Type B pancreatic cell (in vitro differentiated cells): ENCODE data around the gene NDUFS2. TPM values are rescaled to one million over a fixed set of nuclear protein-coding genes. Genes with fewer than 3 reads are reported as not detected.

Source experiments
- DNase-seq: peaks from one replicate; pipeline ENCODE4 v3.0.0; 2021; ENCODE audit warnings: mixed read lengths; ENCODE audit not compliant: unreplicated experiment; ENCODE audit errors: extremely low spot score
- H3K27ac Mint-ChIP-seq: 2 replicates; pipeline ENCODE4 v1.8.0; 2021; ENCODE audit warnings: mild to moderate bottlenecking, mixed read lengths
- H3K27me3 Mint-ChIP-seq: 2 replicates; pipeline ENCODE4 v1.8.0; 2021; ENCODE audit warnings: mixed read lengths
- H3K36me3 Mint-ChIP-seq: 2 replicates; pipeline ENCODE4 v1.8.0; 2021; ENCODE audit warnings: mixed read lengths
- H3K4me1 Mint-ChIP-seq: one replicate; pipeline ENCODE4 v1.8.0; 2021; ENCODE audit warnings: mixed read lengths; ENCODE audit not compliant: unreplicated experiment
- H3K4me3 Mint-ChIP-seq: 2 replicates; pipeline ENCODE4 v1.8.0; 2021; ENCODE audit warnings: mild to moderate bottlenecking, mixed read lengths
- H3K9me3 Mint-ChIP-seq: 2 replicates; pipeline ENCODE4 v1.8.0; 2021; ENCODE audit warnings: mixed read lengths
- CTCF ChIP-seq: fragments of 200-600 bp; sonication (generic); conservative IDR thresholded peaks from 2 replicates; pipeline ENCODE4 v1.5.0; 2021; ENCODE audit warnings: antibody characterized with exemption, mild to moderate bottlenecking
- total RNA-seq: library from RNA; stranded (reverse); gene quantifications from 2 replicates; pipeline ENCODE4 v1.2.1, GENCODE V29; 2021; ENCODE audit warnings: low replicate concordance

The NDUFS2 gene
- total RNA-seq, 1 donor from 2014 or later: 93.1 TPM

- Mint-ChIP-seq H3K27me3 (peaks cover 5% of the 10 kb centered on the region), H3K36me3 (peaks cover 4% of the 10 kb centered on the region), H3K27ac (peak within 1 kb of the TSS; percentile 96), H3K4me1 (peaks cover 25% of the 10 kb centered on the region), H3K9me3 (no peaks in the 10 kb centered on the region), H3K4me3 (peak within 1 kb of the TSS; percentile 100)
- peak; percentile 86 for DNase-seq
- TF ChIP-seq CTCF: peak; percentile 67
These were observed 23.6 kb downstream of the NDUFS2 start, which contains the start of gene TOMM40L for GRCh38 chr1:161225534-161226319. Gene TOMM40L, plus strand, starts transcription at chr1:161226060. Its CDS starts 430 bp downstream, at chr1:161226490.

- Mint-ChIP-seq H3K4me3 (peak overlapping the region; percentile 100), H3K36me3 (peaks cover 4% of the 10 kb centered on the region), H3K27me3 (peaks cover 5% of the 10 kb centered on the region), H3K9me3 (no peaks in the 10 kb centered on the region), H3K4me1 (peaks cover 25% of the 10 kb centered on the region), H3K27ac (peak overlapping the region; percentile 96)
- no peak for TF ChIP-seq CTCF
- no peak for DNase-seq
These were observed 24.1 kb downstream of the NDUFS2 start for GRCh38 chr1:161226320-161226711.

GRCh38 chr1:161226759-161227158 lies 24.6 kb downstream of the NDUFS2 start:
- no peak for TF ChIP-seq CTCF
- no peaks in the 10 kb centered on the region for H3K9me3 Mint-ChIP-seq
- H3K27ac Mint-ChIP-seq: peak overlapping the region; percentile 96
- no peak for DNase-seq
- peaks cover 25% of the 10 kb centered on the region for H3K4me1 Mint-ChIP-seq
- peaks cover 5% of the 10 kb centered on the region for H3K27me3 Mint-ChIP-seq
- peaks cover 4% of the 10 kb centered on the region for H3K36me3 Mint-ChIP-seq
- H3K4me3 Mint-ChIP-seq: peak overlapping the region; percentile 100

- TF ChIP-seq CTCF: peak; percentile 95
- H3K4me1 Mint-ChIP-seq: peaks cover 25% of the 10 kb centered on the region
These were observed 25.2 kb downstream of the NDUFS2 start for GRCh38 chr1:161227196-161227871.

GRCh38 chr1:161228032-161228431 lies 25.9 kb downstream of the NDUFS2 start:
- peaks cover 5% of the 10 kb centered on the region for H3K27me3 Mint-ChIP-seq
- peaks cover 25% of the 10 kb centered on the region for H3K4me1 Mint-ChIP-seq
- TF ChIP-seq CTCF: no peak
- H3K9me3 Mint-ChIP-seq: no peaks in the 10 kb centered on the region
- peak overlapping the region; percentile 57 for H3K4me3 Mint-ChIP-seq
- DNase-seq: no peak
- H3K36me3 Mint-ChIP-seq: peaks cover 4% of the 10 kb centered on the region
- H3K27ac Mint-ChIP-seq: no peak overlapping the region

More at GRCh38 chr1:161227196-161227871, 25.2 kb downstream of the NDUFS2 start:
- H3K9me3 Mint-ChIP-seq: no peaks in the 10 kb centered on the region
- H3K27me3 Mint-ChIP-seq: peaks cover 5% of the 10 kb centered on the region
- H3K4me3 Mint-ChIP-seq: peak overlapping the region; percentile 100
- H3K27ac Mint-ChIP-seq: peak overlapping the region; percentile 96
- DNase-seq: peak; percentile 80
- peaks cover 4% of the 10 kb centered on the region for H3K36me3 Mint-ChIP-seq
